ENCODE data around the gene GOLGA7B.

DNA sequence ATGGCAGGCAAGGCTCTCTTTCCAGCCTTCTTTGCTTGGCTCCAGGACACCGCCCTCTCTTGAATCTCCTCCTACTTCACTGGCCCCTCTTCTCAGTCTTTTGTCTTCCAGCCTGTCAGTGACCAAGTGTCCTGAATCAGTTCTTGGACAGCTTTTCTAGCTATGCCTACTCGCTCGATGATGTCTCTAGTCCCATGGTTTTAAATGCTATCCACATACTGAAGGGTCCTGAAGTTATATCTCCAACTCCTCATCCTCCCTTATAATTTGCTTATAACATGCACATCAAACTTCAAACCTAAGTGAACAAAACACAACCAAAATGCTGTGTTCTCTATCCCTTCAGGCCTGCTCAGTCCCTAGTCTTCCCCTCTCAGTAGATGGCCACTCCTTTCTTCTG, 5.0 kb upstream of the GOLGA7B start:
- no peak for TF ChIP-seq KLF16 (IDR thresholded peaks at IDR 0.05)
- TF ChIP-seq TSC22D4 (tag; IDR thresholded peaks at IDR 0.05): no peak
- TF ChIP-seq, protein P1, sequence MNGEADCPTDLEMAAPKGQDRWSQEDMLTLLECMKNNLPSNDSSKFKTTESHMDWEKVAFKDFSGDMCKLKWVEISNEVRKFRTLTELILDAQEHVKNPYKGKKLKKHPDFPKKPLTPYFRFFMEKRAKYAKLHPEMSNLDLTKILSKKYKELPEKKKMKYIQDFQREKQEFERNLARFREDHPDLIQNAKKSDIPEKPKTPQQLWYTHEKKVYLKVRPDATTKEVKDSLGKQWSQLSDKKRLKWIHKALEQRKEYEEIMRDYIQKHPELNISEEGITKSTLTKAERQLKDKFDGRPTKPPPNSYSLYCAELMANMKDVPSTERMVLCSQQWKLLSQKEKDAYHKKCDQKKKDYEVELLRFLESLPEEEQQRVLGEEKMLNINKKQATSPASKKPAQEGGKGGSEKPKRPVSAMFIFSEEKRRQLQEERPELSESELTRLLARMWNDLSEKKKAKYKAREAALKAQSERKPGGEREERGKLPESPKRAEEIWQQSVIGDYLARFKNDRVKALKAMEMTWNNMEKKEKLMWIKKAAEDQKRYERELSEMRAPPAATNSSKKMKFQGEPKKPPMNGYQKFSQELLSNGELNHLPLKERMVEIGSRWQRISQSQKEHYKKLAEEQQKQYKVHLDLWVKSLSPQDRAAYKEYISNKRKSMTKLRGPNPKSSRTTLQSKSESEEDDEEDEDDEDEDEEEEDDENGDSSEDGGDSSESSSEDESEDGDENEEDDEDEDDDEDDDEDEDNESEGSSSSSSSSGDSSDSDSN (IDR thresholded peaks at IDR 0.05; ENCODE audit: borderline replicate concordance in 1 of 2, low read depth in 2 of 2, low read length in 2 of 2): no peak
- TF ChIP-seq E2F5 (CRISPR knock-in tag; IDR thresholded peaks at IDR 0.05): no peak
- TF ChIP-seq ZNF184 (CRISPR knock-in tag; IDR thresholded peaks at IDR 0.05): no peak
- TF ChIP-seq POLR2A (conservative IDR thresholded peaks at IDR 0.05): no peak
- TF ChIP-seq SPI1 (IDR thresholded peaks at IDR 0.05; ENCODE audit: borderline replicate concordance, low read depth, low read length): no peak

All from K562 (cell line).